Measurements from ENCODE around the gene FOXP1. TPM values are rescaled to one million over a fixed set of nuclear protein-coding genes. Genes with fewer than 3 reads are reported as not detected.

The FOXP1 gene
- total and polyA plus RNA-seq, 2 donors from 2014 or later, result 6.7 to 87.2 TPM

DNA sequence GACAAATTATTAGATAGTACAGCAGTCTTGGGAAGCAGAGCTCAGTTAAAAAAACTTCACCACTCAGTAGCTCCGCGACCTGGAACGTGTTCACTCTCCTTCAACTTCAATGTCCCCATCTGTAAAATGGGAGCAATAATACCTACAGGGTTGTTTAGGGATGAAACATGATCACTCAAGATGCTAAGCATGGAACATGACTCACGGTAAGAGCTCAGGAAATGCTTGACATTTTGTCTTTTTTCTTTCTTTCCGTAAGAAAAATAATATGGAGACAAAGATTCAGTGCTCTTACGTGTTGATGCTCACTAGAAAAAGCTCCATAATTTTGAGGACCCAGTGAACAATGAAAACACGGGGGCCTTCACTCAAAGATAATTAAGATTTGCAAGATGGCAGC lies 664.4 kb downstream of the FOXP1 start:
- intact Hi-C loops (cut with DNase I), result no loop called here
- no peak for FAIRE-seq

DNA sequence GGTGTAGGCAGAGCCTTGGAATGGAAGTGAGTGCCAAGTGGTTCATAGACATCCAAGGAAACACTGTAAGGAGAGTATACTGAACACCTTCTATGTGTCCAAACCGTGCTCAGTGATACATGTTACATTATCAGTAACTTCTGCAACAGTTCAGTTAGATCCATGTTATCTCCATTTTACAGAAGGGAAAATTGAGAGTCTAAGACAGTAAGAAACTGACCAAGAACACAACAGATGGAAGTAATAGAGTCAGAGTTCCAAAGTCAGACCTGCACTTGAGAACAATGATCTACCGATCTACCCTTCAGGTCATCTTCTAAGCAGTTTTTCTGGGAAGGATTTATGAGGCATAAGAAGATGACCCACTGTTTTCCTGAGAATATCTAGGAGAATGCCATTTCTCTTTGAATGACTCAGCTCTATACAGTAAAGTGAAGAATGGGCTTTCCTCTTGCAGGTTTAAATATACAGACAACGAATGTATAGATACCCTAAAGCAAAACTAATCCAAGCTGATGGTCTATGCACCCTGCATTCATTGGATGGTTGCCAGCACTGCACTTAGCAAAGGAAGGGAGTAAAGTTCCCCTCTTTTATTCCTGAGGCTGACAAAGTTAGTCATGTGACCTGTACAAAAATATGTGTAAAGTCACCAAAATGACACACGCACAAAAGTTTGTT lies 667.0 kb downstream of the FOXP1 start:
- Histone ChIP-seq H3K4me3 (ENCODE audit: low read length in 3 of 3) (no peak overlapping the region), H3K27me3 (ENCODE audit: control insufficient read depth, insufficient read depth, low read length) (no peaks in the 10 kb centered on the region), H3K36me3 (ENCODE audit: control insufficient read depth in 2 of 3, insufficient read depth in 3 of 3, low read length in 3 of 3) (no peaks in the 10 kb centered on the region), H3K4me1 (ENCODE audit: control insufficient read depth in 2 of 3, insufficient read depth in 2 of 3, low read depth in 1 of 3, low read length in 3 of 3) (no peaks in the 10 kb centered on the region), H3K27ac (ENCODE audit: low read depth in 2 of 2, low read length in 2 of 2) (no peak overlapping the region), H3K9me3 (ENCODE audit: control insufficient read depth in 2 of 3, insufficient read depth in 1 of 3, low read length in 3 of 3) (no peaks in the 10 kb centered on the region), H3K9ac (ENCODE audit: low read length in 3 of 3) (no peak overlapping the region)
- no peak for FAIRE-seq
- TF ChIP-seq, protein P1, sequence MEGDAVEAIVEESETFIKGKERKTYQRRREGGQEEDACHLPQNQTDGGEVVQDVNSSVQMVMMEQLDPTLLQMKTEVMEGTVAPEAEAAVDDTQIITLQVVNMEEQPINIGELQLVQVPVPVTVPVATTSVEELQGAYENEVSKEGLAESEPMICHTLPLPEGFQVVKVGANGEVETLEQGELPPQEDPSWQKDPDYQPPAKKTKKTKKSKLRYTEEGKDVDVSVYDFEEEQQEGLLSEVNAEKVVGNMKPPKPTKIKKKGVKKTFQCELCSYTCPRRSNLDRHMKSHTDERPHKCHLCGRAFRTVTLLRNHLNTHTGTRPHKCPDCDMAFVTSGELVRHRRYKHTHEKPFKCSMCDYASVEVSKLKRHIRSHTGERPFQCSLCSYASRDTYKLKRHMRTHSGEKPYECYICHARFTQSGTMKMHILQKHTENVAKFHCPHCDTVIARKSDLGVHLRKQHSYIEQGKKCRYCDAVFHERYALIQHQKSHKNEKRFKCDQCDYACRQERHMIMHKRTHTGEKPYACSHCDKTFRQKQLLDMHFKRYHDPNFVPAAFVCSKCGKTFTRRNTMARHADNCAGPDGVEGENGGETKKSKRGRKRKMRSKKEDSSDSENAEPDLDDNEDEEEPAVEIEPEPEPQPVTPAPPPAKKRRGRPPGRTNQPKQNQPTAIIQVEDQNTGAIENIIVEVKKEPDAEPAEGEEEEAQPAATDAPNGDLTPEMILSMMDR (IDR thresholded peaks at IDR 0.05; ENCODE audit: borderline replicate concordance, extremely low read depth, insufficient read depth), result no peak
- intact Hi-C loops (cut with DNase I), result no loop called here
- peak in 1 of 5 donors; percentile 33 for DNase-seq

More for the DNA sequence above, 664.4 kb downstream of the FOXP1 start:
- H3K27me3 ChIP-seq (ENCODE audit: control insufficient read depth, insufficient read depth, low read length), result no peaks in the 10 kb centered on the region
- no peak for DNase-seq
- H3K36me3 ChIP-seq (ENCODE audit: control insufficient read depth in 2 of 3, insufficient read depth in 3 of 3, low read length in 3 of 3), result no peaks in the 10 kb centered on the region
- no peak overlapping the region for H3K9ac ChIP-seq (ENCODE audit: low read length in 3 of 3)
- H3K27ac ChIP-seq (ENCODE audit: low read depth in 2 of 2, low read length in 2 of 2), result no peak overlapping the region
- no peaks in the 10 kb centered on the region for H3K9me3 ChIP-seq (ENCODE audit: control insufficient read depth in 2 of 3, insufficient read depth in 1 of 3, low read length in 3 of 3)
- TF ChIP-seq, protein P1 (IDR thresholded peaks at IDR 0.05; ENCODE audit: borderline replicate concordance, extremely low read depth, insufficient read depth), result no peak
- no peak overlapping the region for H3K4me3 ChIP-seq (ENCODE audit: low read length in 3 of 3)
- no peaks in the 10 kb centered on the region for H3K4me1 ChIP-seq (ENCODE audit: control insufficient read depth in 2 of 3, insufficient read depth in 2 of 3, low read depth in 1 of 3, low read length in 3 of 3)

DNA sequence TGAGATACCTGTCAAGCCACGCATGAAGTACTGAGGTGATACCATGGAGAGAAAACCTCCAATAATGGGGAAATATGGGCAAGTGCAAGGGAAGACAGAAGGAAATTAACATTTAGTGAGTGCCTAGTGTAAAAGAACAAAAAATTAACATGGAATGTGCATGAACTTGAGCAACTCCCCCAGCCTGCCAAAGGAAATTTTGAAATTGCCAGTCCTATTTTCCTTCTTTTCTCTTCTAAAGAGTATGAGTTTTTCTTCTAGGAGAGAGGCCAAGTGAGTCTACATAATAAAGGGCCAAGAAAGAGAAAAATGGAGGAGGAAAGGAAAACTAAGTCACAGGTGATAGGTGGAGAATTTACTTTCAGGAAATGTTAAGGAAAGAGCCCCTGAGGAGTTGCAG lies 668.7 kb downstream of the FOXP1 start:
- Histone ChIP-seq H3K9me3 (ENCODE audit: control insufficient read depth in 2 of 3, insufficient read depth in 1 of 3, low read length in 3 of 3) (no peaks in the 10 kb centered on the region), H3K36me3 (ENCODE audit: control insufficient read depth in 2 of 3, insufficient read depth in 3 of 3, low read length in 3 of 3) (no peaks in the 10 kb centered on the region), H3K4me3 (ENCODE audit: low read length in 3 of 3) (no peak overlapping the region), H3K9ac (ENCODE audit: low read length in 3 of 3) (no peak overlapping the region), H3K27me3 (ENCODE audit: control insufficient read depth, insufficient read depth, low read length) (no peaks in the 10 kb centered on the region), H3K4me1 (ENCODE audit: control insufficient read depth in 2 of 3, insufficient read depth in 2 of 3, low read depth in 1 of 3, low read length in 3 of 3) (no peaks in the 10 kb centered on the region), H3K27ac (ENCODE audit: low read depth in 2 of 2, low read length in 2 of 2) (no peak overlapping the region)
- DNase-seq (no peak), FAIRE-seq (no peak)
- TF ChIP-seq, protein P1 (IDR thresholded peaks at IDR 0.05; ENCODE audit: borderline replicate concordance, extremely low read depth, insufficient read depth), result no peak
- intact Hi-C loops (cut with DNase I), result no loop called here

DNA sequence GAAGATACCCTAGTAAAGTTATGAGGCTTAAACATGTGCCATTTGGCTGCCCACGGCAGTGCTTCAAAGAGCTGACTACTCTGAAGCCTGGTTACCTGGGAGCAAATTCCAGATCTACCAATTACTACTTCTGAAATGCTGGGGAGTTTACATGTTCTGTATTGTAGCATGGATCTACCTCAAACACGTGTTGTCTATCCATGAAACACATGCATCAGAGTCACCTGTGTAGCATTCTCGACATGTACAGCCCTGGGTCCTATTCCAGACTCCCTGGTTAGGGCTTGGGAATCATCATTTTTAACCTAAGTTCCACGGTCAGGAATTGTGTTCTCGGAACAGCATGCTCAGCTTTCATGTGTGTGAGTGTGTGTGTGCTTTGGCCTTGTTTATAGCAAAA lies 671.8 kb downstream of the FOXP1 start:
- TF ChIP-seq, protein P1 (IDR thresholded peaks at IDR 0.05; ENCODE audit: borderline replicate concordance, extremely low read depth, insufficient read depth), result no peak
- no peak for DNase-seq
- no peaks in the 10 kb centered on the region for H3K36me3 ChIP-seq (ENCODE audit: control insufficient read depth in 2 of 3, insufficient read depth in 3 of 3, low read length in 3 of 3)
- FAIRE-seq, result no peak
- H3K27me3 ChIP-seq (ENCODE audit: control insufficient read depth, insufficient read depth, low read length), result no peaks in the 10 kb centered on the region
- no peak overlapping the region for H3K9ac ChIP-seq (ENCODE audit: low read length in 3 of 3)
- H3K27ac ChIP-seq (ENCODE audit: low read depth in 2 of 2, low read length in 2 of 2), result no peak overlapping the region
- H3K9me3 ChIP-seq (ENCODE audit: control insufficient read depth in 2 of 3, insufficient read depth in 1 of 3, low read length in 3 of 3), result no peaks in the 10 kb centered on the region
- no peaks in the 10 kb centered on the region for H3K4me1 ChIP-seq (ENCODE audit: control insufficient read depth in 2 of 3, insufficient read depth in 2 of 3, low read depth in 1 of 3, low read length in 3 of 3)
- H3K4me3 ChIP-seq (ENCODE audit: low read length in 3 of 3), result no peak overlapping the region
- intact Hi-C loops (cut with DNase I), result no loop called here
